SK-N-SH (cell line): ENCODE results near the gene EEF1A2. TPM values are rescaled to one million over a fixed set of nuclear protein-coding genes. Genes with fewer than 3 reads are reported as not detected.

Experiments
- CTCF ChIA-PET: fragments of 300-600, 350-600 bp; formaldehyde crosslinking; extraction: SDS; loops from one replicate; lab custom pipeline; 2021; lab: Yijun Ruan, JAX
- POLR2A ChIA-PET: fragments of 350-600 bp; sonication (Branson Sonifier 250); formaldehyde crosslinking; extraction: SDS; loops from one replicate; lab custom pipeline; 2020; ENCODE audit warnings: antibody characterized with exemption, inconsistent platforms; lab: Yijun Ruan, JAX
- DNase-seq: peaks from one replicate; pipeline ENCODE4 v3.0.0; 2012
- H2AFZ ChIP-seq: fragments of 200-600 bp; sonication (generic); 2 replicates; pipeline ENCODE4 v1.8.1; 2016; ENCODE audit warnings: antibody characterized with exemption, mild to moderate bottlenecking, low read depth
- H3F3A ChIP-seq: fragments of 200-600 bp; sonication (generic); replicated peaks from 2 replicates; pipeline ENCODE3; 2016; ENCODE audit warnings: antibody characterized with exemption, mild to moderate bottlenecking; ENCODE audit not compliant: insufficient read depth
- H3K27ac ChIP-seq, 2 experiments: fragments of 200-500 bp in 1 of 2; fragments of 200-600 bp in 1 of 2; sonication (Bioruptor generic) in 1 of 2; sonication (generic), shearing (Covaris generic) in 1 of 2; 2 replicates each; pipeline versions ENCODE4 v1.5.1 to v1.6.1; 2014 to 2016; ENCODE audit warnings: low read depth in 2 of 2, inconsistent platforms in 1 of 2, low read length in 1 of 2, mild to moderate bottlenecking in 1 of 2, mixed read lengths in 1 of 2
- H3K27me3 ChIP-seq: fragments of 200-600 bp; sonication (generic), shearing (Covaris generic); 2 replicates; pipeline ENCODE4 v1.6.1; 2016; ENCODE audit warnings: mixed run types; ENCODE audit not compliant: insufficient read depth
- H3K36me3 ChIP-seq, 2 experiments: fragments of 200-500 bp in 1 of 2; fragments of 200-600 bp in 1 of 2; sonication (Bioruptor generic) in 1 of 2; sonication (generic) in 1 of 2; replicated peaks in 1 of 2; 2 replicates each; pipeline versions ENCODE3 to v1.5.1; 2014 to 2016; ENCODE audit warnings: low read length in 1 of 2, mild to moderate bottlenecking in 1 of 2; ENCODE audit not compliant: insufficient read depth in 2 of 2, control insufficient read depth in 1 of 2
- H3K4me1 ChIP-seq, 2 experiments: fragments of 200-500 bp in 1 of 2; fragments of 200-600 bp in 1 of 2; sonication (Bioruptor generic) in 1 of 2; sonication (generic), shearing (Covaris generic) in 1 of 2; 2 replicates each; pipeline versions ENCODE4 v1.5.1 to v1.6.1; 2014 to 2016; ENCODE audit warnings: low read depth in 1 of 2, low read length in 1 of 2, mixed run types in 1 of 2; ENCODE audit not compliant: insufficient read depth in 2 of 2, control insufficient read depth in 1 of 2
- H3K4me2 ChIP-seq: fragments of 200-600 bp; sonication (generic), shearing (Covaris generic); 2 replicates; pipeline ENCODE4 v1.6.1; 2017; ENCODE audit warnings: mixed run types
- H3K4me3 ChIP-seq, 2 experiments: fragments of 200-500 bp in 1 of 2; fragments of 200-600 bp in 1 of 2; sonication (Bioruptor generic) in 1 of 2; sonication (generic), shearing (Covaris generic) in 1 of 2; 2 replicates each; pipeline versions ENCODE4 v1.5.1 to v1.8.1; 2014 to 2016; ENCODE audit warnings: low read depth in 2 of 2, inconsistent platforms in 1 of 2, low read length in 1 of 2, mild to moderate bottlenecking in 1 of 2, mixed read lengths in 1 of 2, moderate library complexity in 1 of 2
- H3K79me2 ChIP-seq: fragments of 200-600 bp; sonication (generic); 2 replicates; pipeline ENCODE4 v1.8.1; 2017; ENCODE audit warnings: mild to moderate bottlenecking; ENCODE audit not compliant: insufficient read depth
- H3K9ac ChIP-seq: fragments of 200-600 bp; sonication (generic); 2 replicates; pipeline ENCODE4 v1.6.1; 2017; ENCODE audit warnings: mixed run types
- H3K9me2 ChIP-seq: fragments of 200-600 bp; sonication (generic); 2 replicates; pipeline ENCODE4 v1.6.1; 2017; ENCODE audit warnings: mixed run types
- H3K9me3 ChIP-seq: fragments of 200-600 bp; sonication (generic); 2 replicates; pipeline ENCODE4 v1.6.1; 2017; ENCODE audit warnings: mixed run types, mild to moderate bottlenecking, moderate library complexity
- H4K20me1 ChIP-seq: fragments of 200-600 bp; sonication (generic); 2 replicates; pipeline ENCODE4 v1.6.1; 2017; ENCODE audit warnings: mild to moderate bottlenecking, mixed run types; ENCODE audit not compliant: insufficient read depth
- CHD2 ChIP-seq: fragments of 150-350 bp; IDR thresholded peaks from 2 replicates; pipeline ENCODE4 v1.6.1; 2018; ENCODE audit warnings: low read length; ENCODE audit not compliant: partially characterized antibody
- EZH2phosphoT487 ChIP-seq: fragments of 200-600 bp; sonication (generic); IDR thresholded peaks from 2 replicates; pipeline ENCODE4 v1.6.1; 2017; ENCODE audit warnings: low read depth, mixed run types, mild to moderate bottlenecking, antibody characterized with exemption, moderate library complexity, borderline replicate concordance
- FOSL2 ChIP-seq: IDR thresholded peaks from 2 replicates; pipeline ENCODE4 v1.4.0; 2012; ENCODE audit warnings: low read depth, mild to moderate bottlenecking, moderate library complexity, borderline replicate concordance
- FOXM1 ChIP-seq: IDR thresholded peaks from 2 replicates; pipeline ENCODE4 v1.4.0; 2012; ENCODE audit warnings: low read depth, mild to moderate bottlenecking
- GABPA ChIP-seq: IDR thresholded peaks from 2 replicates; pipeline ENCODE4 v1.4.0; 2012; ENCODE audit warnings: low read depth, mild to moderate bottlenecking
- GATA2 ChIP-seq: sonication (generic); formaldehyde crosslinking; IDR thresholded peaks from 2 replicates; pipeline ENCODE4 v1.5.0; 2020; ENCODE audit warnings: mild to moderate bottlenecking, missing genetic modification reagents
- IRF3 ChIP-seq: fragments of 150-350 bp; IDR thresholded peaks from 2 replicates; pipeline ENCODE4 v1.6.1; 2016; ENCODE audit warnings: mild to moderate bottlenecking, low read depth, low read length
- MXI1 ChIP-seq: IDR thresholded peaks from 2 replicates; pipeline ENCODE4 v1.6.1; 2012; ENCODE audit warnings: mild to moderate bottlenecking, low read depth, low read length, improper control_type of control experiment
- NFIC ChIP-seq: IDR thresholded peaks from 2 replicates; pipeline ENCODE4 v1.4.0; 2012; ENCODE audit warnings: borderline replicate concordance
- NRF1 ChIP-seq: IDR thresholded peaks from 2 replicates; pipeline ENCODE4 v1.6.1; 2012; ENCODE audit warnings: low read depth, mild to moderate bottlenecking, low read length
- RFX5 ChIP-seq: IDR thresholded peaks from 2 replicates; pipeline ENCODE4 v1.6.1; 2012; ENCODE audit warnings: mild to moderate bottlenecking, improper control_type of control experiment, low read length
- RXRA ChIP-seq: IDR thresholded peaks from 2 replicates; pipeline ENCODE4 v1.4.0; 2012; ENCODE audit warnings: low read depth, mild to moderate bottlenecking, borderline replicate concordance
- TAF1 ChIP-seq: IDR thresholded peaks from 2 replicates; pipeline ENCODE4 v1.6.1; 2012; ENCODE audit warnings: low read depth, mild to moderate bottlenecking, low read length, moderate library complexity, borderline replicate concordance
- TEAD4 ChIP-seq: IDR thresholded peaks from 2 replicates; pipeline ENCODE4 v1.4.0; 2012; ENCODE audit warnings: mild to moderate bottlenecking, borderline replicate concordance; ENCODE audit not compliant: insufficient read depth
- YY1 ChIP-seq: IDR thresholded peaks from 2 replicates; pipeline ENCODE4 v1.4.0; 2012; ENCODE audit warnings: low read depth, mild to moderate bottlenecking
- WGBS: methylation state at CpG from one replicate; pipeline ENCODE4 v1.1.6; 2017; ENCODE audit warnings: low lambda C conversion rate; 5-methylcytosine and 5-hydroxymethylcytosine counted together
- polyA plus RNA-seq, 3 experiments: library from polyadenylated mRNA; depleted of rRNA; stranded (reverse); fragments of >200 nt; gene quantifications; 2 replicates each; pipeline ENCODE4 v1.2.3, GENCODE V29; 2012
- TF ChIP-seq, protein P1 (sequence below): IDR thresholded peaks from 2 replicates; pipeline ENCODE4 v1.4.0; 2012; ENCODE audit warnings: low read depth, borderline replicate concordance
- TF ChIP-seq, protein P2 (sequence below): IDR thresholded peaks from 2 replicates; pipeline ENCODE4 v1.4.0; 2012; ENCODE audit warnings: low read depth

Gene EEF1A2
- polyA plus RNA-seq, 1 of the 3 experiments (the other 2 are of a cell fraction): 16.5 TPM

DNA sequence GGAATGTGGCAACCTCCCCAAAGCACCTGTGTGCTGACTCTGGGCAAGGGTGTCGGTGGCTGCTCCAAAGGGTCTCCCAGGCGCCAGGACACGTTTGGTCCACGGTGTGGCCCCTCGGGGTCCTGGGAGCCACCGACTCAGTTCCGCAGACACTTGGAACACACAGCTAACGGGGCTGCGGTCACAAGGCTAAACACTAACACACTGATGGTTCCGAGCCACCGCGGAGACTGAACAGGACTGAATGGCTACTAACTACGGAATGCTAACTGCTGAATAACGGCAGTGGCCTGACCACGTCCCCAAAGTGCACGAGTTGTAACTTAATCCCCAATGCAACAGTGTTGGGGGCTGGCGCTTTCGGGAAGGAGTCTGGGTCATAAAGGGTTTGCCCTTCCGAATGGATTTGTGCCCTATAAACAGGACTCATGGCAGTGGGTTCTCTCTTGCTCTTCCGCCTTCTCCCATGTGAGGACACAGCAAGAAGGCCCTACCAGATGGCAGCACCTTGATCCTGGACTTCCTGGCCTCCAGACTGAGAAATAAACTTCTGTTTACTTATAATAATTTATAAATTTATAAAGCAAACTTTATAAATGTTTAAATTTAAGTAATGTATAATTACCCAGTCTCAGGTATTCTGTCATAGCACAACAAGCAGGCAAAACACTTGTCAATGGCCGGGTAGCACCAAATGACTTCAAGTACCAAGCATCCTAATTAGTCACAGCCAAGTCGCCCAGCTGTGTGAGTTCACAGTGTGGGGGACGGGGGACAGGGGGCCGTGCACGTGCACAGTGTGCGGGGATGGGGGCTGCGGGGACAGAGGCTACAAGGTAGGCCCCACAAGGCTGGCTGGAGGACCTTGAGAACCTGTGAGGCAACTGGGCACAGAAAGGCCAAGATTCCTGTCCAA lies 2.3 kb upstream of the EEF1A2 start:
- Histone ChIP-seq H3K79me2 (no peaks in the 10 kb centered on the region), H3K36me3 (no peaks in the 10 kb centered on the region), H4K20me1 (no peaks in the 10 kb centered on the region; the same call in 1 of the 2 replicates), H3F3A (peaks cover 7% of the 10 kb centered on the region), H3K9ac (no peak overlapping the region), H3K9me3 (no peaks in the 10 kb centered on the region), H3K4me2 (no peak overlapping the region), H2AFZ (no peak overlapping the region), H3K9me2 (no peaks in the 10 kb centered on the region), H3K27me3 (no peaks in the 10 kb centered on the region), H3K4me1 (peaks cover 0 to 46% of the 10 kb centered on the region in 2 experiments; a peak in 1 of 4 replicates), H3K27ac (peak overlapping the region in 1 of 2 experiments; percentile 67; a peak in 1 of 4 replicates), H3K4me3 (no peak overlapping the region)
- DNase-seq: no peak
- TF ChIP-seq, protein P1, sequence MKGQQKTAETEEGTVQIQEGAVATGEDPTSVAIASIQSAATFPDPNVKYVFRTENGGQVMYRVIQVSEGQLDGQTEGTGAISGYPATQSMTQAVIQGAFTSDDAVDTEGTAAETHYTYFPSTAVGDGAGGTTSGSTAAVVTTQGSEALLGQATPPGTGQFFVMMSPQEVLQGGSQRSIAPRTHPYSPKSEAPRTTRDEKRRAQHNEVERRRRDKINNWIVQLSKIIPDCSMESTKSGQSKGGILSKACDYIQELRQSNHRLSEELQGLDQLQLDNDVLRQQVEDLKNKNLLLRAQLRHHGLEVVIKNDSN: no peak
- no peak for TF ChIP-seq RXRA
- TF ChIP-seq EZH2phosphoT487: no peak
- no peak for TF ChIP-seq RFX5
- TF ChIP-seq NFIC: no peak
- ChIA-PET CTCF (interaction anchor here (1.0 to 2.6 kb wide), 5 partner anchors 18 to 192 kb away, joined by 3 to 11 read pairs (median 6); partner anchors contain the start of genes PPDPF and PTK6), POLR2A (interaction anchor here (0.6 to 1.1 kb wide), 3 partner anchors 26 to 102 kb away, joined by 3 to 6 read pairs (median 3); no protein-coding TSS in a partner anchor)
- 83% methylated on average over 21 of the region's 27 CpGs for WGBS

- H3K9me3 ChIP-seq: no peaks in the 10 kb centered on the region
- DNase-seq: no peak
- CTCF ChIA-PET: interaction anchor here (0.7 kb wide), 1 partner anchor 8 kb away, joined by 3 read pairs; no protein-coding TSS in a partner anchor
- peaks cover 0 to 2% of the 10 kb centered on the region in 2 experiments for H3K36me3 ChIP-seq
- no peak overlapping the region for H3K4me2 ChIP-seq
- H3K9me2 ChIP-seq: no peaks in the 10 kb centered on the region
- peaks cover 0 to 51% of the 10 kb centered on the region in 2 experiments; a peak in 1 of 4 replicates for H3K4me1 ChIP-seq
- no peak overlapping the region for H2AFZ ChIP-seq
- H4K20me1 ChIP-seq: no peaks in the 10 kb centered on the region; the same call in 1 of the 2 replicates
- H3K4me3 ChIP-seq: no peak overlapping the region
- H3K27me3 ChIP-seq: no peaks in the 10 kb centered on the region
- peaks cover 7% of the 10 kb centered on the region for H3F3A ChIP-seq
- H3K79me2 ChIP-seq: no peaks in the 10 kb centered on the region
- POLR2A ChIA-PET: no interaction called here
- 92% methylated on average over 4 of the region's 24 CpGs for WGBS
- H3K9ac ChIP-seq: no peak overlapping the region
- no peak overlapping the region; a peak in 1 of 4 replicates for H3K27ac ChIP-seq
- no peak for TF ChIP-seq MXI1
- TF ChIP-seq NRF1: no peak
- no peak for TF ChIP-seq GABPA
- no peak for TF ChIP-seq TEAD4
- no peak for TF ChIP-seq NFIC
- TF ChIP-seq FOXM1: no peak
- TF ChIP-seq, protein P2, sequence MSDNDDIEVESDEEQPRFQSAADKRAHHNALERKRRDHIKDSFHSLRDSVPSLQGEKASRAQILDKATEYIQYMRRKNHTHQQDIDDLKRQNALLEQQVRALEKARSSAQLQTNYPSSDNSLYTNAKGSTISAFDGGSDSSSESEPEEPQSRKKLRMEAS: no peak
- no peak for TF ChIP-seq IRF3
- TF ChIP-seq RFX5: no peak
- TF ChIP-seq FOSL2: no peak
- TF ChIP-seq GATA2 (CRISPR knock-in tag): no peak
- TF ChIP-seq, protein P1: no peak
- TF ChIP-seq YY1: no peak
- TF ChIP-seq CHD2: no peak
- TF ChIP-seq TAF1: no peak
These were observed 1.4 kb upstream of the EEF1A2 start for GRCh38 chr20:63500151-63500901.
